GM19452 (cell line): ENCODE measurements around the gene PCNX2.
"Not testable (repeated sequence)": the region's sequence is repeated elsewhere in the genome, so short reads cannot be mapped to it uniquely, and the experiment has no call there.

Source experiments
- ATAC-seq: cut with Tn5 transposase; IDR thresholded peaks from one replicate; pipeline ENCODE4 v1.9.1; 2021; ENCODE audit not compliant: unreplicated experiment

PCNX2 gene

DNA sequence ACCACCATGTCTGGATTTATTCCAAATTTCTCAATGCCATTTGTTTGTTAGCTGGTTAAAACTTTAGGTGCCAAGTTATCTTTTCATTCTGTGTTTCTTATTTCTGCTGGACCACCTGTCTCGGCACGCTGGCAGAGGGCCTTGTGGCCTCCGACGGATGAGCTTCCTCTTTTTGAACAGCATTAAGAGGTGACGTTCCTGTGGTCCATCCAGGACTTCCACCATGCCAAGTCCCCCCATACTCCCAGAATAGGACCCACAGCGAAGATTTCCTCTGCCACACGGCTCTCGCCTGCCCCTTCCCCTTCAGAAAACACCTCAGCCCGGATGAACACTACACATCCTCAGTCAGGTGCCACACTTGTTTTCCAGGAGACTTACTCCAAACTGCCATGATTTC lies 271.3 kb downstream of the PCNX2 start:
- ATAC-seq, result no peak

DNA sequence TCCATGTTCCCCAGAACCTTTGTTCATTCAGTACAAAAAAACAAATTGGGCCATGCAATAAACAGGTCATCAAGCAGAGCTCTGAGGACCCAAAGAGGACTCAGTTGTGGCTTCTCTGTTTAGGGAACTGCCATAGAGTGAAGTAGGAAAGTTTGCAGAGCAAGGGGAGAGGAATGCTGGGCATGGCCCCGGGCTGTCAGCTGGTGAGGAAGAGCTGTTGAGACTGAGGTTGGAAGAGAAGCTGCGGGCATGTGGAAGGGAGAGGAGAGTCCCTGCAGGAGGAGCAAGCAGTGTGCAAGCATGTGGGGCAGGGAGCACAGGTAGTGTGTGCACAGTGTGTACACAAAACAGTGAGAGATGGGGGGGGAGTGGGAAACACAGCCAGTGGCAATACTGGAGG lies 273.3 kb downstream of the PCNX2 start:
- ATAC-seq, result no peak

DNA sequence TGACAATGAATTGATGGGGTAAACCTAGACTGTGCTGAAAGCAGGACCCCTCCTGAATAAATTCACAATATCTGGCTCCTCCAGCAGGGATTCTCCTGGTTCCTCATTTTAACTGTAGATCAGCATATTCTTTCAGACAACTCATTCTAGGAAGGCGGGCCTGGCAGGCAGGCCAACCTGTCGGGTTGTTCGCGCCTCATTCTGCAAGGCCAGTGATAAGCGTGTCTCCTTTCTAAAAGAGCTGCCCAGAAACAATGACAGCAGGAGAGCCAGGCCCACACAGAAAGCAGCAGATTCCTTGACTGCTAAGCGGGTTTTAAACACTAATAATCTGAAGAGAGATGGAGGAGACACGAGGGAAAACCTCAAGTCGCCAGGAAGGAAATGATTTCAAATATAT lies 275.1 kb downstream of the PCNX2 start:
- no peak for ATAC-seq

DNA sequence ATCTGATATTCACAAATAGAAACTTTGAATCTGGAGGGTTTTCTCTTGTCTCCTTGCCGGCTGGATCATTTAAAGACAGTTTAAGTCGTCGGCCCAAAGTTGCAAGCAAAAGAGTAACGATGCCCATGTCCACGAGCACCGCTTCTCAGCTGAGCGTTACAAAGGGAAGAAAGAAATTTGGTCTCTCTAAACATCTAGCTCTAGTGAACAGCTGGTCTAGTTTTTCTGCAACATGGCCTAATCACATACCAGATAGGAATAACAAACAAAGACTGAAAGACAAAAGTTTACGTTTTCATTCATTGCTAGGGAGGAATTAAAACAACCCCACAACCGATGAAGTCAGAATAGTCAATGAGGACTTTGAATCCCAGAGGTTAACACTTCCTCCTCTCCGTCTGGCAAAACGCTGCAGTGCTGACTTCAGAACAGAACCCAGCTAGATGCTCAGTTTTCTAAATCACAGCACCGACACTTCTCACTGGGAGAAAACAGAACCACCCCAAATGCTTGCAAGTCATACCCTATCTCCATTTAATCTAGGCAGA lies 275.7 kb downstream of the PCNX2 start:
- no peak for ATAC-seq

DNA sequence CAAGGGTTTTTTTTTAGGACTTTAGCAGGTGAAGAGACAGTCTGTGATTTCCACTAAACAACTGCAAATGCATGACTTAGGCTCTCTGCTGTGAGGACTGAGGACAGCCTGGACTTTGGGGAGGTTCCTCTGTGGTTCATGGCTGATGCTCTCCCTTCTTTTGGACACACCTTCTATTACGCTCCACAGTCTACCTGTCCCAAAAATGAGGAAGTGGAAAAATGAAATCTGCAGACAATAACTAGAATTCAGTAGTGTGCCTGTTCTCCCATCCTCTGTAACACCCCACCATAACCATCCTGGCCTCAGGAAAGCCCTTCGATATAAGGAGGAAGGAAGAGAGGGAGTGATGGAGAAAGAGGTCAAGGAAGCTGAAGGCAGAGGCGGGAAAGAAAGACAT lies 276.4 kb downstream of the PCNX2 start:
- ATAC-seq, result no peak

DNA sequence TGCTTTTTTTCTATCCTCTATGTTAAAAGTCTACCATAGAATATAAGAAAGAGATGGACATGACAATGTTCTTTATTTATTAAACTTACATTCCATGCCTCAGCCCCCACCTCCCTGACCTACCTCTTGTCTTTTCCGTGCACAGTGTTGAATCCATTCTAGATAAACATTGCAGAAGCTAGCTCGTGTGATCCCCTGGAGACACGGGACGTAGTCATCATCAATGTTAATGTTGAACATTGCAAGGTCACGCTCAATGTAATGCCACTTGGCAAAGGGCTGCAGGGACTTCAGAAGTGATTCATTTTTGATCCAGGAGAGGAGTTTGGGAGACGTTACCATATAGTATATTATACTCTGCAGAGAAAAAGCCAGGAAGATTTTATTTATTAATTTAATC lies 278.7 kb downstream of the PCNX2 start:
- no peak for ATAC-seq

DNA sequence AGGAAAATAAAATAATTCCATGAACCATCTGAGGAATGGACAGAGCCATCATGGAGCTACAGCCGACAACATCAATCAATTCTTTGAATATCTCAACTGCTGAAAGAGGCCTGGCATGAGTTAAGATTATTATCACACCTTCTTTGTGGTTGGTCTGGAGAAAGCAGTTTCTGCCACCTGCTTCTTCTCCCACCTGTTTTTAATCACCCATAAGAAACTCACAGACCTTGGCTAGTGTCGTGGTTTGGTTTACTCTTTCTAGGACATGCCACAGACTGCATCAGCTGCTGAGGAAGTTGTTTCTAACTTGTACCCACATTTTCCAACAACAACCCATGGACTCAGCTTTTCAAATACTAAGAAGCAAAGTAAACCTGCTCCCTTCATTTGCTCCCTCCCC lies 279.6 kb downstream of the PCNX2 start:
- ATAC-seq, result peak; percentile 82

DNA sequence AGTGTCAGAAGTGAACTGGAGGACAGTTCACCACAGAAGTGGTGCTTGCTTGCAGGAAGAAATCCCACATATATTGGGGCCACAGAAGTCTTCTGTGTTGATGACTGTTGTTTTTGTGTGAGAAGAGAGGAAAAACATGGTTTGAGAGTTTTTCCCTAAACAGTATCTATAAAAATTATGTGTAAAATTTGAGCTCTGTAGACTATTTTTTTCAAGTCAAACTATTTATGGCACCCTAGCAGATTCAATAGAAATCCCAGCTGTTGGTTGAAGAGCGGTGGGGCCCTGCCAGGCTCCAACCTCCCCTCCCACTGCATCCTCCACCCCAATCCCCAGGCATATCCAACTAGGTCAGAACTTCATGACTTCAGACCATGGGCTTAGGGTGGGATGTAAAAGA lies 283.5 kb downstream of the PCNX2 start:
- ATAC-seq, result no peak

DNA sequence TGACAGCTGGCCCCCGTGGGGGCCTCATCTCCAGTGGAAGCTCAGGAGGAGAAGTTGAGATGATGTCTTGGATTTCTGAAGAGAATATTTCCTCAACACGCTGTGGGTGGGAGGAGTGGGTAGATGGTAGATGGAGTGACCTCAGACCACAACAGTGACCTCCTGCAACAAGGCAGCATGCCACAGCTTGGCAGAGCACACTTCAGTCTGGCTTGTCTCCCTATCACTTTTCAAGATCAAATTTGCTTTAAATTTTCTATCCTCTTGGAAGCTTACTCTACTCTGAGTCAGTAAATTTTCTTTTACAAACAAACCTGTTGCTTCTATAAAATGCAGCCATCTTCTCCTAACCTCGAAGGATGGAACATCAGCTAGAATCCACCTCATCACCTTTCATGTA lies 285.4 kb downstream of the PCNX2 start:
- ATAC-seq, result no peak

DNA sequence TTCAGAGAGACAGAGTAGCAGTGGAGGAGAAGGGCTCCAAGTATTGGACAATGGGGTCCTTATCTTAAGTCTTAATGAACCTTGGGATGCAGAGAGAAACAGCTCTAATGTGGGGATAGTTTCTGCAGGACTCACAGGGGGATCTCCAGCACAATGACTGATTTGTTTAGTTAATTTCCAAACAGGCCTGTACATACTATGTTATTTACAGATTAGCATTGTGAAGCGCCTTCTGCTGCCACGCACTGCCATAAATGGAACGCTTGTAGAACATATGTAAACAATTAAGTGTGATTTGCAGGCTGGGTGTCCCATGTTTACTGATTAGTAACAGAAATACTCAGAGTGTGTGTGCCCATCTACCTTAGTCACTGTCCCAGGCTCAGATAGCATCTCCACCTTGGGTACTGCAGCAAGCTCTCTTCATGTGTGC lies 289.0 kb downstream of the PCNX2 start:
- ATAC-seq, result no peak

DNA sequence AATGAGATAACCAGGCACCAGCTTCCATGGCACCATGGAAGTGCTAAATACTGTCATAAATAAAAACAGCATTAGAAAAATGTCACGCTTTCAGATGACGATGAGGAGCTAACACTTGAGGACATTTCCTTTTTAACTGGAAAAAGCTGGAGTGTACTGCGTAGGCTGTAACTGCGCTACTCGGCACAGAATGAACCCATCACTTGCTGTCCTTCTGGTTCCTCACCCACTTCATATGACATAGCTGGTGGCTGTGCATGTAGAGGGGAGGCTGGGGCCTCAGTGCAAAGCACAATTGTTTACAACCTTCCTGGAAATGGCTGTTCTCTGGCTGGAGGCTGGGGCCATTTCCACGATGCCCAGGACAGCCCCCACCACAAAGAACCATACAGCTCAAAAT lies 289.4 kb downstream of the PCNX2 start:
- no peak for ATAC-seq

DNA sequence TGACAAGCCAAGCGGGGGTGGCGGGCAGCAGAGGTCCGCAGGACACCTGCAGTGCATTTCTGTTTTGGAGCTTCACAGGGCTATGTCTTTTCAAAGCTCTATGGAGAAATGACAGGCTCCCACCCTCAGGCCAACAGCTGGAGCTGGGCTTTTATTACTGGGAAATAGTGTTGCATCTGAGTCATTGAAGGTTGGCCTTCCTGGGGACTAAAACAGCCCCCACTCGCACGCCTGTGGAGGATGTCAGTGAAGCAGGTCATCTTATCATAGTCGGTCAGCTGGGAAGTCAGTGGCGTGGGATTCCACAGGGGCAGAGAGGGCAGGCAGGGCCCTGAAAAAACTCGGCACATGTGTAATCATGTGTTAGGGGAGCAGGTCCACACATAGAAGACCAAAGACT lies 289.8 kb downstream of the PCNX2 start:
- ATAC-seq, result no peak

DNA sequence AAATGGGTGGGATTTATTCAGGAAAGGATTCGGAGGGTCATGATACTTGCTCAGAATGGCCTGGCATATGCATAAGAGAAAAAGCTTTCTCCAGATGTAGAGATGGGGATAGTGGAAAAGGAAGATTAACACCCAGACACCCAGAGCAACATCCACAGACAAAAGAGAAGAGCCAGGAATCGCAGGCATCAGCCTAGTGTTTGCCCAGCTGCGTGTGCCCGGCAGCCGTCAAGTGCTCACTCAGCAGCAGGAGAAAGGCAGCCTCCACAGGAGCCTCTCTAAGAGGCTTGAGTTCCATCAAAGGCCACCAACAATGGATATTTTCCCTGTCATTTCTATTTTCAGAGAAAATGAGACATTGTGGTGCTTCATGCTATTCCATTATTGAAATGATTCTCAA lies 290.4 kb downstream of the PCNX2 start:
- ATAC-seq, result no peak

DNA sequence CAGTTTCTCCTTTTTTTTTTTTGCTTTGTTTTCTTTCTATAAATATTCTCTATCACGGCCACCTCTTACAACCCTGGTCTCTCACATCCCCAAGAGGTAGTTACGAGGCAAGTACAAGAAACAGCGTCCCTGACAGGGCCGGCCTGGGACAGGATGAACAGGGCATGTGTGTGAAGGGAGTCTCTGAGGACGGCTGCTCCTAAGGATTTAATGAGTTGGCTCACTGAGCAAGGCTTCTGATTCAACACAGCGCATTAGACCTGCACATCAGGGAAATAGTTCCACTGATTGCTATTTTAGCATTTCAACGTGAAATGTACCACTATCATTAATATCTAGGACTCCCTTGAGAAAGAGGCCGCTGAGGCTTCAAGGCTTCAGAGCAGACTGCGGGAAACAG lies 291.1 kb downstream of the PCNX2 start:
- ATAC-seq, result no peak

DNA sequence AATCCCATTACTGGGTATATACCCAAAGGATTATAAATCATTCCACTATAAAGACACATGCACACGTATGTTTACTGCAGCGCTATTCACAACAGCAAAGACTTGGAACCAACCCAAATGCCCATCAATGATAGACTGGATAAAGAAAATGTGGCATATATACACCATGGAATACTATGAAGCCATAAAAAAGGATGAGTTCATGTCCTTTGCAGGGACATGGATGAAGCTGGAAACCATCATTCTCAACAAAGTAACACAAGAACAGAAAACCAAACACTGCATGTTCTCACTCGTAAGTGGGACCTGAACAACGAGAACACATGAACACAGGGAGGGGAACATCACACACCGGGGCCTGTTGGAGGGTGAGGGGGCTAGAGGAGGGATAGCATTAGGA lies 291.9 kb downstream of the PCNX2 start:
- not testable (repeated sequence) for ATAC-seq

DNA sequence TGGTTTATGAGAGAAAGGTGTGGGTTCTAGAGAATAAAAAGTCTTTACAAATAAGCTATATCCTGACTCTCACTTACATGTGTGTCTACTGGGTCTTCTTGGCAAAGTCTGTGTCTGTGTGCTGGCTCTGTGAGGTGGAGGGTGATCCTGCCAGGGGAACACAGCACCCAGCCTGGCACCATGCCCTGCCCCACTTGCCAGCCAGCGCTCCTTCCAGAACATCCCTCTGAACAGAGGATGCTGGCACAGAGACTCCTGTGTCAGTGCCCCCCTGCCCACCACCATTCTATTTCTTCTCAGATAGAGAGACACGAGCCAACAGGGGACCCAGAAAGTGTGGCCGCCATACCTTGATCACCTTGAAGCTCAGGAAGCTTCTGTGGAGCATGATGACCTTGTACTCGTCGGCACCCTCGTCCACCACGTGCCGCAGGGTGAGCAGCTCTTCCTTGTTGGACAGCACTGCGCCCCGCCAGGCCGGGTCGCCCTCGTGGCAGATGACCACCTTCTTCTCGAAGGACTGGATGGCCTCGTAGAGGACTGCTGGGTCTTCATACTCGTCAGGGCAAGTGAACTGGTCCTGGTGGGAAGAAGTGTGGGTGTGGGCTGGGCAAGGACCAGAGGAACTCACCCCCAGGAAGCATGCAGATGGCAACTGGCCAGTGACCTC lies 295.4 kb downstream of the PCNX2 start:
- no peak for ATAC-seq

DNA sequence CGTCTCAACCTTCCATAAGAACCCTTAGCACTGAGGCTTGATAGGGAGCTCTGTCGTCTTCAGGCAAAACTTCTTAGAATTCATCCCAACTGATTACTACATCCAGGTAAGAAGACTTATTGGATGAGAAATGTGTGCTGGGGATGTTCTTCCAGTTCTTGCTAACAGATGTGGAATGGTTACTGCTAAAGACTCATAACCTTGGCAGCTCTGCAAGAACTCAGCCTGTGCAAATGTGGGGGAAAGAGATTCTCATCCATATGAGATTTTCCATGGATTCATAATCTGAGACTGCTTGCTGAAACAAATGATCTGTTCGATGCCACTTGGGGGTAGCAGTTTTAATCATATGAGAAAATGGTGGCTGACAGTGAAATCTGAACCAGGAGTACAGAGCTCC lies 296.9 kb downstream of the PCNX2 start:
- no peak for ATAC-seq

DNA sequence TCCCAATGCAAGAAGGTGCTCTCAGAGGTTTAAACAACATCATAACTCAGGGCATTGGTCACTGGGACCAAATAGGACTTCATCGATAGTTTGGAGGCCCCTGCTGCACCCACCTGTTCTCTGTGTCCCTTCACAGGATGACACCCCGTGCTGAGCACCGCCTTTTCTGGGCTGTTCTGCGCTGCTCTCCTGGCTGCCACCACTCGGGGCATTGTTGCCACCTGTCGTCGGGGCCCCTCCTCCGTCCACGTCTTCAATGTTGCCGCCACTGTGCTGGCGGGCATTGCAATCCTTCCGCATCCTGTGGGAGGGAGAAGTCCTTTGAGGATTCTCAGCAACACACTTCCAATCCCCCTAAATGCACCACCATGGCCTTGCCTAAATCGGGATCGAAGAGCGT lies 297.4 kb downstream of the PCNX2 start:
- ATAC-seq, result no peak

DNA sequence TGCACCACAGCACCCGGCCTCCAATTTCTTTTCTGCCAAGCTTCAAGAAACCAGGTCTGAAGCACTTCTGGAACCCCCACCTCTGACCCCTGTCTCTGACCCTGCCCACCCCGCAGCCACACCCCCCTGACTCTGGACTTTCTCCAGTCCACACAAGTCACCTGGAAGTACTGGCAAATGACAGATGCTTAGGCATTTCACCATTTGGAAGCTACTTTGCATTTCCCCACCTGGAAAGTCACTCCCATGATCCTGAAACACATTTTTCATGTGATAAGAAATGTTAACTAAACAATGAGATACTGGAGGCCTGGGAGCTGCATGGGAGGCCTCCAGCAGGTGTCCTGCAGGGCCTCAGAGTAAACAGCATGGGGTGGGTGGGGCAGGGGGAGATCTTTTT lies 299.4 kb downstream of the PCNX2 start:
- no peak for ATAC-seq

DNA sequence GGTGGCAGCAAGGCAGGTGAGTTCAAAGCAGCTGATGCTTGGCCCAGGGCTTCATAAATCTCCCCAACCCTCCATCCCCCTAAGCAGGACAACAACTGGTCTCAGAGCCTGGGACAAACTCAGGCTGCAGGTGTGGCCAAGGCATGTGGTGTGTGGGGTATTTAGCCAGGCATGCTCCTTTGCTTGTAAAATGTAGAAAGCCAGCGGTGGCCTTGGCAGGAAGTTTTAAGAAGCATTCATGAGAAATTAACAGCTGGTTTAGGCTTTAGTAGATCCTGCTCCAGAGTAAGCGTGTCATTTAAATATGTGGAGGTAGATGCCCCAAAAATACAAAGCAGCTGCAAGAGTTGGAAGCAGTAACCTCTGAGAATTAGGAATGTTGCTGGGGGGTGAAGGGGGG lies 300.3 kb downstream of the PCNX2 start:
- ATAC-seq, result no peak

DNA sequence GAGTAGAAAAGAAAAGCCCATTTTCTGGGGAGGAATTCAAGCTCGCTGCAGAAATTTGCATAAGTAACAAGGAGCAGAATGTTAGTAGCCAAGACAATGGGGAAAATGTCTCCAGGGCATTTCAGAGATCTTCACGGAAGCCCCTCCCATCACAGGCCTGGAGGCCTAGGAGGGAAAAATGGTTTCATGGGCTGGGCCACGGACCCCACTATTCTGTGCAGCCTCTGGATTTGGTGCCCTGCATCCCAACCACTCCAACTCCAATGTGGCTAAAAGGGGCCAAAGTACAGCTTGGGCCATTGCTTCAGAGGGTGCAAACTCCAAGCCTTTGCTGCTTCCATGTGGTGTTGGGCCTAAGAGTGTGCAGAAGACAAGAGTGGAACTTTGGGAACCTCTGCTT lies 302.0 kb downstream of the PCNX2 start:
- ATAC-seq, result no peak

DNA sequence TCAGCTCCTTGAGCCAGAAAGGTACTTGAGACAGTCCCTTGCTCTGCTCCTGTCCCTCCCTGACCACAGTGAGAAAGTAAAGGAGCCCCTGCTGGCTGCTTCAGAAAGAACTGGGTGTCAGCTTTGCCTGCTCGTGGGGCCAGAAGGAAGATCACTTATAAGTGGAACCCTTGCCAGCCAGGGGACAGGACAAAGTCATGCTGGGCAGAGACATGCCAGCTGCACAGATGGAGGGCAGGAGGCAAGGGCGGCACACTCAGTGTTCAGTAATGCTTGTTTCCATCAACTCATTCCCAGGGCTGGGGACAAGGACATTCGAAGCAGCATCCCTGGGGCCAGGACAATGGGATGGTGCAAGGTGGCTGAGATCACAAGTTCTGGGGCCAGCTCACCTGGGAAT lies 303.3 kb downstream of the PCNX2 start:
- no peak for ATAC-seq

DNA sequence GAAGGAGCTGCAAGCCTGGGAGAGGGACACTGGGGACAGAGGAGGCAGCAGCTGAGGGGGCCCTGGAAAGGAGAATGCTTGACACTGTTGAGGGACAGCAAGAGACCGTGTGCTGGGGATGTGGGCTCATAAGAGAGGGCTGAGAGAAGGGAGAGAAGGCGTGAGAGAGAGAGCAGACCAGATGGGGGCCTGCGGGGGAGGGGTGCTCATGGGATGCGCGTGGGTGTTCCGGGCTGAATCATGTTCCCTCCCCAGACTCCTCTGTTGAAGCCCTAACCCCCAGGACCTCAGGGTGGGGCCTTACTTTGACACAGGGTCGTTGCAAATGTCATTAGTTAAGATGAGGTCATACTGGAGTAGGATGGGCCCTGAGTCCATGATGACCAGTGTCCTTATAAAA lies 304.3 kb downstream of the PCNX2 start:
- ATAC-seq, result no peak
